GM19468 (cell line): ENCODE measurements around the gene PSMG3.

ENCODE experiments used
- ATAC-seq: cut with Tn5 transposase; IDR thresholded peaks from one replicate; pipeline ENCODE4 v1.9.1; 2021; ENCODE audit warnings: mild to moderate bottlenecking, moderate library complexity, moderate number of reproducible peaks; ENCODE audit not compliant: unreplicated experiment; ENCODE audit errors: extremely low read depth

The PSMG3 gene

DNA sequence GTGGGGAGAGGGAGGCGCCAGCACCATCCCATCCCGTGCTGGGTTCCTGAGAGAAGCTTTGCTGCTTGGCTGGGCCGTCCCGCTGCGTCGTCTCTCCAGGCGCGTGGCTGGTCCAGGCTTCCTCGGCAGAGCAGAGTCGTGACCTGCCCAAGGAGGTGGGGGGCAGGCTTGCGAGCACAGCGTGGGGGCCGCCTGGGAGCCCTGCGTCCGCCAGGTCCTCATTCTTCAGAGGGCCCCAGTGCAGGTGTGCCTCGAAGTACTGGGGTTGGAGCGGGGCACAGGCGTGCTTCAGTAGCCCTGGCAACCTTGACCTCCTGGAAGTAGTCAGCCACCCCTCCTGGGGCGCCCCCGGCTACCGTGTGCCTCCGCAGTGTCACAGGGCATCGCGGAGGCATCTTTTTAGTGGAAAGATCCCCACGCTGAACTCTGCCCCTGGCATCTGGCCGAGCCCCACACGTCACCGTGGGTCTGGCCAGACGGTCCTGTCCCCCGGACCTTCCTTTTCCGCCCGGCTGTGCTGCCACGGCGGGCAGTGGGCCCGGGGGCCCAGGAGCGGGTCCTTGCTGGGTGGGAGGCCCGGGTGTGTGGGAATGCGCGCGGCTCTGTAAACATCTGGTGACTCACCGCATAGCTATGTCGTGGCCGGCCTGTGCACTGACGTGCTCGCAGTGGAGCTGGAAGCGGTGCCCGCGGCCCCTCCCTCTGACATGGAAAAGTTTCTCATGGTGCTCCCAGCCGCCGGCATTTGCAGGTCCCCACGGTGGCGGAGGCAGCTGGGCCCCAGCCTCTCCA lies 32.9 kb downstream of the PSMG3 start:
- ATAC-seq = no peak

DNA sequence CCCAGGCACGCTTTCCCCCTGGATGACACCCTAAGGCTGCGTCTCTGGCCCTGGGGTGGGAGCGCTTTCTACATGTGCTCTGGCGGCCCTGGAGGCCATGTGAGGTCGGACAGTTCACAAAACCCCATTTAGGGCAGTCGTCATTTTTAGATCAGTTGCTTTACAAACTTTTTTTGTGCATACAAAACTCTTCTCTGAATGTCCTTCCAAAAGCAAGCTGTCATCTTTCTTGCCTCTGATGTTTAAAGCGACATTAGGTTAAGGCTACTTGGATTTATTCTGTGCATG lies 33.4 kb downstream of the PSMG3 start:
- ATAC-seq = no peak

DNA sequence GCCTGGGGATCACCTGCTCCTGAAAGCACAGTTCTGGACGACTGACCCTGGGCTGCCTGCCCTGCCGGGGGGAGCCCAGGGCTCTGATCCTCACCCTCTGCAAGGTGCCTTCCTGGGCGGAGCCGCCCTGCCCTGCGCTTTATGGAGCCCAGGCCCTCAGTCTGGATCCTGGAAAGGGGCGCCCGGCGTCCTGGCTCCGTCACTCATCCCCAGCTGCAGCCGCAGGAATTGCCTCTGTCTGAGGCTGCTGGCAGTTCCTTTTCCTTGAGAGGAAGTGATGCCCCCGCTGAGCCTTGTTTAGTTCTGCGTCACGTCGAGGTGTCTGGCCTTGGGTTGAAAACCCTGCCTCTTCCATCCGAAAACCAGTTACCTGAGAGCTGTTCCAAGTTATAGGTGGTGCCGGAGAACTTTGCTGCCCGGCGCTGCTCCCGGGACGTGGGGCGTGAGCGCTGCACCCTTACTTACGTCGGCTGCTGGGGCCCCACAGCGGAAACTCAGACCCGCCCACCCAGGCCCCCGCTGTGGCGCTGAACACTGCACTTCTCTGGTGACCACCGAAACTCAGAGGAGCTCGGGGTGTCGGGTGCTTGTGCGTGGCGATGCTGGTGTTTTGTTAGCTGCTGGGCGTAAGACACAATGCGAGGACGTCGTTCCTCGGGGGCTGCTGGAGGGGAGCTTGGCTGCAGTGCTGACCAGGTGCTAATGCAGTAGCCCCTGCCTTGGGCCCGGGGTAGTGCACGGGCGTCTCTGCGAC lies 34.0 kb downstream of the PSMG3 start:
- no peak for ATAC-seq

DNA sequence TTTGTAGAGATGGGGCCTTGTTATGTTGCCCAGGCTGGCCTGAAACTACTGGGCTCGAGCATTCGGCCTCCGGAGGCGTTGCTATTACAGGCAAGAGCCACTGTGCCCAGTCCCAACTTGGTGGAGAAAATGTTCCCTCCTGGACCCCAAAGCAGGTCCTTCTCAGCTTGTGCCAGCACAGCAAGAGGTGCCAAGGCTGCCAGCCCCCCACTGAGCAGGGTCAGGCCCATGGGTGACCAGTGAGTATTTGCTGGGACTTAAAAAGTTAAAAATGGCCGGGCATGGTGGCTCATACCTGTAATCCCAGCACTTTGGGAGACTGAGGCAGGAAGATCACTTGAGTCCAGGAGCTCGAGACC lies 34.8 kb downstream of the PSMG3 start:
- no peak for ATAC-seq

DNA sequence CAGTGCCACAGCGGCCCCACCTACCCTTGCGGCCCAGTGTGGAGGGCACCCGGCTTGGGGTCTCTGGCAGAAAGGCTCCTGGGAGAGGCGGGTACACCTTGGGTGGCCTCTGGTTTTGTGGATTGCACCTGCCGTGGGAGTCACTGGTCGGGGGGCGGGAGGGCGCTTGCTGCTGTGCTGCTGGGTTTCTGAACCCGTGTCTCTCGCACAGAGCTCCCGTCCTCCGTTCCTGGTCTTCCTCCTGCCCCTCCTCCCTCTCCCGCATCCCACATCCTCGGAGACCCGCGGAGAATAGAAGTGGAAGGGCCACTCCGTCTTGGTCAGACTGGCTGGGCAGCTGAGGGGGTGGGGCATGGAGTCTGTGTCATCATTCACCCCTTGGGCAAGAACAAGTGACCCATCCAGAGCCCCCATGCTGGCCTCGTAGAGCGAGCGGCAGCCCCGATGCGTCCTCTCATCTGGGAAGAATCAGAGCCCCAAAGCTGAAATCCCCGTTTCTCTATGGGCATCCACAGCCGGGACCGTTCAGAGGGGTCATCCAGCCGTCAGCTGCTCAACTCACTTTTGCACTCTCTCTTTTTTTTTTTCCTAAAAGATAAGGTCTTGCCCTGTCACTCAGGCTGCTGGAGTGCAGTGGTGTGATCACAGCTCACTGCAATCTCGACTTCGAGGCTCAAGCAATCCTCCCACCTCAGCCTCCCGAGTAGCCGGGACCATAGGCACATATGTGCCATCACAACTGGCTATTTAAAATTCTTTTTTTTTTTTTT lies 35.3 kb downstream of the PSMG3 start:
- ATAC-seq = no peak

- ATAC-seq = no peak
Measured at GRCh38 chr7:1533547-1534329, 36.1 kb downstream of the PSMG3 start.

DNA sequence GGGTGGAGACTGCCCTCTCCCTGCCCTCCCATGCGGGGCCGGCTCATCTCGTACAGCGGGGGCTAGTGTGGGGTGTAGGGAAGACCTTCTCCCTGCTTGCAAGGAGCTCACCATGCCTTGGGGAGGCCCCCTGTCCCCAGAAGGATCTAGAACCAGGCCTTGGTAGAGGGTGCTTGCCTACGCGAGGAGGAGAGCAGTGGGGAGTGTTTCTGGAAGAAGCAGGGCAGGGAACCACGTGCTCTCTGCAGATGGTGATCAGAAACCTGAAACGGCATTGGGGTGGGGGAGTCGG lies 36.6 kb downstream of the PSMG3 start:
- no peak for ATAC-seq

DNA sequence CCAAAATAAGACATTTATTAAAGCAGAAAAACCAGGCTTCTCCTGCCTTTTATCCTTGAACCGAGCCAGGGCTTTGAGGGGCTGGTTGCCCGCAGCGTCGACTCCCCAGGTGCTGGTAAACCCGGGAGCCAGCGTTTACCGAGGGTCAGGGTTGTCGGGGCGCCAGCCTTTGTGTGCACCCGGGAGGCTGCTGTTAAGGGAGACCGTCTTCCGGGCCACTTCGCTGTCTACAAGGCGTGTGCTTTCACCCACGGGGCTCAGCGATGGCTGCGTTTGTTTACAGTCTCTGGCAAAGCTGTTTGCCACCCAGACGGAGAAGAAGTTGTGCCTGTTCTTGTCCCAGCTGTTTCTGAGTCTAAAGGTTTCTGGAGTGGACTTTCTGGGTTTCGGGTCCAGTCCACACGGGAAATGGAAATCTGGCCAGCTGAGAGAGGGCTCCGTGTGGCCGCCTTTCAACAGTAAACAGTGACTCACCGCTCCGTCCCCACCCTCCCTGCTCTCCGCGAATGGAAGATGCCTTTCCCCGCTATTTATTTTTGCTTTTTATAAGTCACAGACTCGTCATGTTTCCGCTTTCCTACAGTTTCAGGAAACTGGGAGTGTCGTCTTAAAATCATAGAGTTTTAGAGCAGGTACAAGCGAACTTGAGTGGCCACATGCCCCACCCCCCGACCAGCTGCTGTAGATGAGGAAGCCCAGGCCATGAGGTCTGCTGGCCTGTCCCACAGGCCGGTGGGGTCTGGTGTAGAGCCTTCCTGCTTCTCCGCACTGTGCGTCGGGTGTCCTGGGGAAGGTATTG lies 37.2 kb downstream of the PSMG3 start:
- no peak for ATAC-seq

GRCh38 chr7:1531979-1532455 lies 37.8 kb downstream of the PSMG3 start:
- no peak for ATAC-seq

- no peak for ATAC-seq
Measured at GRCh38 chr7:1531263-1531978, 38.4 kb downstream of the PSMG3 start.

- ATAC-seq = no peak
Measured at GRCh38 chr7:1530946-1531262, 38.9 kb downstream of the PSMG3 start.

GRCh38 chr7:1529383-1530116 lies 40.3 kb downstream of the PSMG3 start:
- no peak for ATAC-seq

DNA sequence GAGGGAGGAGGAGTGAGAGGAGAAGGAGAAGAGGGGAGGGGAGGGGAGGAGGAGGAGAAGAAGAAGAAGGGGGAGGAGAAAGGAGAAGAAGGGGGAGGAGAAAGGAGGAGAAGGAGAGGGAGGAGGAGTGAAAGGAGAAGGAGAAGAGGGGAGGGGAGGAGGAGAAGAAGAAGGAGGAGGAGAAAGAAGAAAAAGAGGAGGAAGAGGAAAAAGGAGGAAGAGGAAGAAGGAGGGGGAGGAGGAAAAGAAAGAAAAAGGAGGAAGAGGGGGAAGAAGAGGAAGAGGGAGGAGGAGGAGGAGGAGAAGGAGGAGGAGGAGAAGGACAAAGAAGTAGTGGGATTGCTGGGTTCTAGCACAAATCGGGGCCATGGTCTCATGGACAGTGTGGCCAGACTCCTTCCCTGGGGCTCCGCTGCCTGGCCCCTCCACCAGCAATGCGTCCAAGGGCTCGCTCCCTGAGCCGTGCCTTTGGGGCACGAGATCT lies 43.5 kb downstream of the PSMG3 start:
- ATAC-seq = no peak

DNA sequence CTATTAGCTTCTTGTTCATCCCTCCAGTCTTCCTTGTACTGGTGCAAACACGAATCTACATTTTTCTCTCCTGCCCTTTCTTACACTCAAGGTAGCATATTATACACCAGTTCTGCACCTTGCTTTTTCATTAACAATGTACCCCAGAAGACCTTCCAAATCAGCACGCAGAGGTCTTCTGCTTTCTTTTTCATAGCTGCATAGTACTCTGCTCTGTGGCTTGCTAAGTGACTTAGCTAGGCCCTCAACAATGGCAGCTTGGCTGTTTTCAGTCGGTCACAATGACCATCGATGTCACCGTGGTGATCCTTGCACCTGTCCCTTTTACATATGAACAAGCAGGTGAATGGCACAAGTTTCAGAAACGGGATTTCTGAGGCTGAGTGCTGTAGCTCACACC lies 44.4 kb downstream of the PSMG3 start:
- no peak for ATAC-seq

- no peak for ATAC-seq
Measured at GRCh38 chr7:1523844-1524243, 46.0 kb downstream of the PSMG3 start.

DNA sequence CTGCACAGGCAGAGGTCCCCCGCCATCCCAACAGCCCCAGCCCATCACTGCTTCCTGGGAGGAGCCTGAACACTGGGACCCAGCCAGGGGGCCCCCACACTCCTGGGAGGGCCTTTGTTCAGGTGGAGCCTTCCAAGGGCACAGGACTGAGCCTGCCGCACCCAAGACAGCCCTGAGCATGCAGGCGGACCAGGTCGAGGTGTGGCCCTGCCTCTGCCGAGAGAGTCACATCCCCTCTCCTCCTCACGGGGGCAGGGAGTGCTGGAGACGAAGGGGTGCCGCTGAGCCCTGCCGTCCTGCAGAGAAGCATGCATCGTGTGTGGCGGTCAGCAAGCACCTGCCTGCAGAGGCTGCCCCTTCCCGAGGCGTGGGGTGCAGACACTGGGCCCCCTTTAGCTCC lies 46.6 kb downstream of the PSMG3 start:
- ATAC-seq = no peak

DNA sequence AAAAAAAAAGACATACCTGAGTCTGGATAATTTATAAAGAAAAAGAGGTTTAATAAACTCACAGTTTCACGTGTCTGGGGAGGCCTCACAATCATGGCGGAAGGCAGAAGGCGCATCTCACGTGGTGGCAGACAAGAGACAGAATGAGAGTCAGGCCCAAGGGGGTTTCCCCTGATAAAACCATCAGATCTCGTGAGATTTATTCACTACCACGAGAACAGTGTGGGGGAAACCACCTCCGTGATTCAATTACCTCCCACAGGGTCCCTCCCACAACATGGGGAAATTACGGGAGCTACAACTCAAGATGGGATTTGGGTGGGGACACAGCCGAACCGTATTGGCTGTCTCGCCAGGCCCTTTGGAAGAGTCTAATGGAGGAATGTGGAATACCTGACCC lies 48.4 kb downstream of the PSMG3 start:
- no peak for ATAC-seq

DNA sequence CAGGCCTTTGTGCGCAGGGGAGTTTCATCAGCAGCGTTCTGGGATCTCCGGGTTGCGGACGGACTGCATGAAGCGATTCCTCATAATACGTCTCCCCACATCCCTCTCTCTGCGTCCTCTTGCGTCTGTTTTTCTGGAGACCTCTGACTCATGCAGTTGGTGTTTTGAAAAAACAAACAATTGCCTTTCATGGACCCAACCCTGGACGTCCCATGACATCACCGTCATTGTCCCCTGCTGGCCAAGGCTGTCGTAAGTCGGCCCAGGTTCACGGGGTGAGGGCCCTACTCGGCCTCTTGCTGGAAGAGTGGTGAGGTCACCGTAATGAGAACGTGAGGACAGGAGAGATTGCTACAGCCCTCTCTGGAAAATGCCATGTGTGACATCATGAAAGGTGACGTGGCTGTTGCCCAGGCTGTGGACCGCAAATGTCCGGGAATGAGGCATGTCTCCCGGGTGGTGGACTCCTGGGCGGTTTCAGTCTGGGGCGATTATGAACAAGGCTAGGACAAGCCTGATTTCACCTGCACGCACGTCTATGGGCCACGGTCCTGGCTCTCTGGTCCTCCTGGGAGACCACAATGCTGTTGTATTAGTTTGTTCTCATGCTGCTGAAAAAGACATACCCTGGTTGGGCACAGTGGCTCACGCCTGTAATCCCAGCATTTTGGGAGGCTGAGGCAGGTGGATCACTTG lies 49.1 kb downstream of the PSMG3 start:
- no peak for ATAC-seq
